ENCODE results near the gene TMEM126A. TPM values are rescaled to one million over a fixed set of nuclear protein-coding genes. Genes with fewer than 3 reads are reported as not detected.

Gene TMEM126A
- total and polyA plus RNA-seq, 2 of the 13 experiments (the other 11 are each of a cell fraction or from before 2014, with no cell fraction given) = 59.5 to 66.9 TPM

GRCh38 chr11:85699957-85700741 lies 52.4 kb downstream of the TMEM126A start:
- Histone ChIP-seq H3K9ac (ENCODE audit: insufficient read depth, low read depth, low read length) (no peak overlapping the region), H3K79me2 (ENCODE audit: insufficient read depth, low read length) (no peaks in the 10 kb centered on the region), H3K9me3 (ENCODE audit: low read length) (no peaks in the 10 kb centered on the region), H3K4me3 (replicated peaks in 1 of 3; ENCODE audit: insufficient read depth in 1 of 3, low read depth in 2 of 3, low read length in 3 of 3) (no peak overlapping the region), H3K36me3 (replicated peaks in 1 of 2; ENCODE audit: control insufficient read depth in 1 of 2, insufficient read depth in 2 of 2, low read length in 2 of 2) (no peaks in the 10 kb centered on the region), H3K4me2 (ENCODE audit: low read depth, low read length) (no peak overlapping the region), H2AFZ (ENCODE audit: low read length) (no peak overlapping the region), H4K20me1 (ENCODE audit: insufficient read depth, low read length) (no peaks in the 10 kb centered on the region; the same call in 1 of the 2 replicates), H3K27me3 (ENCODE audit: control insufficient read depth in 1 of 2, insufficient read depth in 2 of 2, low read length in 2 of 2) (no peaks in the 10 kb centered on the region), H3K4me1 (ENCODE audit: insufficient read depth, low read length) (no peaks in the 10 kb centered on the region), H3K27ac (ENCODE audit: extremely low read length, insufficient read depth, low read length) (no peak overlapping the region)
- no peak for DNase-seq (ENCODE audit: low spot score)
- ChIA-PET CTCF (ENCODE audit: low intra/inter-chr PET ratio, low total read pairs) (no interaction called here), POLR2A (no interaction called here)
- 44% methylated on average over 2 of the region's 2 CpGs for WGBS (ENCODE audit: low lambda C conversion rate)
- no TSS peak for BruUV-seq (replicated peaks)
- no peak for FAIRE-seq
- intact Hi-C loops (cut with micrococcal nuclease; ENCODE audit: unreplicated experiment) = no loop called here
- in situ Hi-C loops (cut with HindIII; ENCODE audit: extremely low pct_ligation_motif_present, low pct_unique_long_range_greater_than_20kb) = no loop called here
- TF ChIP-seq, protein P1, sequence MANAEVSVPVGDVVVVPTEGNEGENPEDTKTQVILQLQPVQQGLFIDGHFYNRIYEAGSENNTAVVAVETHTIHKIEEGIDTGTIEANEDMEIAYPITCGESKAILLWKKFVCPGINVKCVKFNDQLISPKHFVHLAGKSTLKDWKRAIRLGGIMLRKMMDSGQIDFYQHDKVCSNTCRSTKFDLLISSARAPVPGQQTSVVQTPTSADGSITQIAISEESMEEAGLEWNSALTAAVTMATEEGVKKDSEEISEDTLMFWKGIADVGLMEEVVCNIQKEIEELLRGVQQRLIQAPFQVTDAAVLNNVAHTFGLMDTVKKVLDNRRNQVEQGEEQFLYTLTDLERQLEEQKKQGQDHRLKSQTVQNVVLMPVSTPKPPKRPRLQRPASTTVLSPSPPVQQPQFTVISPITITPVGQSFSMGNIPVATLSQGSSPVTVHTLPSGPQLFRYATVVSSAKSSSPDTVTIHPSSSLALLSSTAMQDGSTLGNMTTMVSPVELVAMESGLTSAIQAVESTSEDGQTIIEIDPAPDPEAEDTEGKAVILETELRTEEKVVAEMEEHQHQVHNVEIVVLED (CRISPR knock-in tag; IDR thresholded peaks at IDR 0.05; ENCODE audit: borderline replicate concordance) = no peak
- TF ChIP-seq ZNF883 (CRISPR knock-in tag; IDR thresholded peaks at IDR 0.05; ENCODE audit: not compliant biosample characterization) = no peak
- TF ChIP-seq, protein P2, sequence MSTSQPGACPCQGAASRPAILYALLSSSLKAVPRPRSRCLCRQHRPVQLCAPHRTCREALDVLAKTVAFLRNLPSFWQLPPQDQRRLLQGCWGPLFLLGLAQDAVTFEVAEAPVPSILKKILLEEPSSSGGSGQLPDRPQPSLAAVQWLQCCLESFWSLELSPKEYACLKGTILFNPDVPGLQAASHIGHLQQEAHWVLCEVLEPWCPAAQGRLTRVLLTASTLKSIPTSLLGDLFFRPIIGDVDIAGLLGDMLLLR (CRISPR knock-in tag; IDR thresholded peaks at IDR 0.05) = no peak
- TF ChIP-seq MLLT10 (CRISPR knock-in tag; IDR thresholded peaks at IDR 0.05) = no peak
- TF ChIP-seq ZNF180 (CRISPR knock-in tag; IDR thresholded peaks at IDR 0.05; ENCODE audit: borderline replicate concordance, low read depth) = no peak
- no peak for TF ChIP-seq ZBTB46 (CRISPR knock-in tag; IDR thresholded peaks at IDR 0.05; ENCODE audit: borderline replicate concordance)
- TF ChIP-seq EEA1 (CRISPR knock-in tag; IDR thresholded peaks at IDR 0.05; ENCODE audit: borderline replicate concordance) = no peak
- TF ChIP-seq TBX2 (CRISPR knock-in tag; IDR thresholded peaks at IDR 0.05; ENCODE audit: borderline replicate concordance) = no peak
- TF ChIP-seq ZNF253 (CRISPR knock-in tag; IDR thresholded peaks at IDR 0.05; ENCODE audit: borderline replicate concordance) = no peak
- no peak for TF ChIP-seq ZEB1 (IDR thresholded peaks at IDR 0.05; ENCODE audit: insufficient replicate concordance, low read depth)
- no peak for TF ChIP-seq ZIK1 (CRISPR knock-in tag; IDR thresholded peaks at IDR 0.05; ENCODE audit: borderline replicate concordance, low read depth)
- TF ChIP-seq ZNF816 (CRISPR knock-in tag; IDR thresholded peaks at IDR 0.05; ENCODE audit: borderline replicate concordance) = no peak
- no peak for ATAC-seq

Data from HepG2 (cell line).